GM18873 (cell line): ENCODE results near the gene CCDC117.
A peak's percentile ranks its signal among the peaks of the same experiment; 100 is the strongest.
"Not testable (repeated sequence)": the region's sequence is repeated elsewhere in the genome, so short reads cannot be mapped to it uniquely, and the experiment has no call there.

Source experiments
- ATAC-seq: cut with Tn5 transposase; IDR thresholded peaks from one replicate; pipeline ENCODE4 v1.9.1; 2021; ENCODE audit warnings: mild to moderate bottlenecking, moderate library complexity, moderate number of reproducible peaks; ENCODE audit not compliant: unreplicated experiment, low FRiP score

The CCDC117 gene, protein sequence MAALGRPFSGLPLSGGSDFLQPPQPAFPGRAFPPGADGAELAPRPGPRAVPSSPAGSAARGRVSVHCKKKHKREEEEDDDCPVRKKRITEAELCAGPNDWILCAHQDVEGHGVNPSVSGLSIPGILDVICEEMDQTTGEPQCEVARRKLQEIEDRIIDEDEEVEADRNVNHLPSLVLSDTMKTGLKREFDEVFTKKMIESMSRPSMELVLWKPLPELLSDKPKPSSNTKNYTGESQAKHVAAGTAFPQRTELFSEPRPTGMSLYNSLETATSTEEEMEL

DNA sequence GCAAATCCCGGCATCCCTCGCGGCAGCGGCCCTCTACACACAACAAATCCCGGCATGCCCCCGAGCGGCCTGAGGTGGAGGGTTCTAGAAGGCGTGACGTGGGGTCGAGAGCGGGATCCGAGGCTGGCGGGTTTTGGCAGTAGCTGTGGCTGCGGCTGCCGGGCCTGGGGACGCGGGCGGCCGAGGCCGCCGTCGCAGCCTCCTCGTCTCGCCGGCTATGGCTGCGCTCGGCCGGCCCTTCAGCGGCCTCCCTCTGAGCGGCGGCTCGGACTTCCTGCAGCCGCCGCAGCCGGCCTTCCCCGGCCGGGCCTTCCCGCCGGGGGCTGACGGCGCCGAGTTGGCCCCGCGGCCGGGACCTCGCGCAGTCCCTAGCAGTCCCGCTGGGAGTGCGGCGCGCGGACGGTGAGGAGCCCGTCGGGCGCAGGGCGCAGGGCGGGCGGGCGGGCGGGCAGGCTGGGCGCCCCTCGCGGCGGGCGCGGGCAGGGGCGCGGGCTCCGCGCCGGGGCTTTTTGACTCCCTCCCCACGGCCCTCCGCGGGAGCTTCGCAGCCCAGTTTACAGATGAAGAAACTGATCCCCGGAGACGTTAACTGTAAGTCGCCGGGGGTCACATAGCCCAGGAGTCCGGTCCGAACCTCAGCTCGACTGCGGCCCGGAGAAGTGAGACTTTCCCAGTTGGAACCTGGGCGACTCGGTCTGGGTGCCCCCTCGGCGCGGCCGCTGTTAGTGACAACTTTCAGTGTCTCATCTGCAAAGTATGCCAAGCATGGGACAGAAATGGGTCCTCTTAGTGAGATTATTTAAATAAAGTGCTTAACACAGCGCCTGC lies at the start of gene CCDC117:
Gene CCDC117, plus strand, starts transcription at position 63 of the 828 bp plus-strand sequence. Its CDS starts 155 bp downstream, at position 218.
- ATAC-seq, result peak; percentile 76

DNA sequence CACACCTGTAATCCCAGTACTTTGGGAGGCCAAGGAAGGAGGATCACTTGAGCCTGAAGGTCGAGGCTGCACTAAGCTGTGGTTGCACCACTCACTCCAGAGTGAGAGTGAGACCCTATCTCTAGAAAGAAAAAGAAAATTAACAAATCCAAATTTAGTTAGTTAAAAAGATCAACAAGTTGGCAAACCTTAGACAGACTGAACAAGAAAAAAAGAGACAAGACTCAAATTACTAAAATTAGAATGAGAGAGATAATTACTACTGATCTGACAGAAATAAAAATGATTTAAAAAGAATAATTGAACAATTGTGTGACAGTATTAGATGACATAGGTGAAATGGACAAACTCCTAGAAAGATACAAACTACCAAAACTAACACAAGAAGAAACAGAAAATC lies 44.5 kb upstream of the CCDC117 start:
- no peak for ATAC-seq

- ATAC-seq, result no peak
These were observed 43.7 kb upstream of the CCDC117 start for GRCh38 chr22:28728621-28729313.

DNA sequence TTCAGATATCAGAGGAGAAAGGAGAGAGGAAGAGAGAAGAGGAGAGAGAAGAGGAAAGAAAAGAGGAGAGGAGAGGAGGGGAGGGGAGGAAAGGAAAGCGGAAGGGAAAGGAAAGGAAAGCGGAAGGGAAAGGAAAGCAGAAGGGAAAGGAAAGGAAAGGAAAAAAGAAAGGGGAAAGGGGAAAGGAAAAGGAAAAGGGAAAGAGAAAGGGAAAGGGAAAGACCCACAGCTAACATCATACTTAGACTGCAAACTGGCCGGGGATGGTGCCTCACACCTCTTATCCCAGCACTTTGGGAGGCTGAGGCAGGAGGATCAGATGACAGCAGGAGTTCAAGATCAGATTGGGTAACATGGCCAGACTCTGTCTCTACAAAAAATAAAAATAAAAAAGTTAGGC lies 42.3 kb upstream of the CCDC117 start:
- no peak for ATAC-seq

- ATAC-seq, result no peak
These were observed 38.1 kb upstream of the CCDC117 start for GRCh38 chr22:28734393-28734792.

- no peak for ATAC-seq
These were observed 36.0 kb upstream of the CCDC117 start for GRCh38 chr22:28736301-28737155.

- no peak for ATAC-seq
These were observed 34.8 kb upstream of the CCDC117 start for GRCh38 chr22:28737701-28738100.

- not testable (repeated sequence) for ATAC-seq
These were observed 33.6 kb upstream of the CCDC117 start for GRCh38 chr22:28738876-28739275.

- ATAC-seq, result no peak
These were observed 31.2 kb upstream of the CCDC117 start for GRCh38 chr22:28741200-28741784.

DNA sequence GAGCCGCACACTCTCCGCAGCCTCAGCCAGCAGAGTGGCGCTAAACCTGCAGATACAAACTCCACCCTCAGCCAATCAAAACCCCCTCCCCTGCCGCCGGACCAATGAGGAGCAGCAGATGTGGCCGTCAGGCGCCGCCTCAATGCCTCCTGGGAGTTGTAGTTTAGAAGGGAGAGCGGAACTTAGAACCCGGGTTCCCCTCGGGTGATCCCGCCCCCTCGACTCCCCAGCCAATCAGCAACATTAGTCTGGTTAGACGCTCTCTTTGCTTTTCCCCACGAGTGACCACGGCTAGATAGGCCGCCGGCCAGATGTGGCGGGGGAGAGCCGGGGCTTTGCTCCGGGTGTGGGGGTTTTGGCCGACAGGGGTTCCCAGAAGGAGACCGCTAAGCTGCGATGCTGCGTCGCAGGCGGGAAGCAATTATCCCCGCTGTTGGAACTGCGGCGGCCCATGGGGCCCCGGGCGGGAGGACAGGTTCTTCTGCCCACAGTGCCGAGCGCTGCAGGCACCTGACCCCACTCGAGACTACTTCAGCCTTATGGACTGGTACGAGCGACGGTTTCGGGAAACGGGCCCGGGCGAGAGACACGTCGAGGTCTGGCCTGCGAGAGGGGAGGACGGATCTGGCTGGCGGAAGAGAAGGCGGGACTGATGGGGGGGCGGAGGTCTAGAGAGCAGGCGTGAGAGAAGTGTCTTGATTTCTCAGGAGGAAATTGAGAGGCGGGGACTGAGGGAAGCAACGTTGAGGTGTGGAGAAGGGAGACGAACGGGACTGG lies 30.5 kb upstream of the CCDC117 start, which contains the start of the genes CHEK2 and HSCB:
Gene CHEK2, minus strand, starts transcription at position 36 of the 777 bp plus-strand sequence. CDS start 7,099 bp downstream, outside the sequence.
Gene HSCB, plus strand, starts transcription at position 255 of the 777 bp plus-strand sequence. Its CDS starts 57 bp downstream, at position 312.
- peak; percentile 86 for ATAC-seq

GRCh38 chr22:28742562-28742962 lies 29.9 kb upstream of the CCDC117 start:
- peak; percentile 5 for ATAC-seq

- ATAC-seq, result no peak
These were observed 28.6 kb upstream of the CCDC117 start for GRCh38 chr22:28743852-28744251.

DNA sequence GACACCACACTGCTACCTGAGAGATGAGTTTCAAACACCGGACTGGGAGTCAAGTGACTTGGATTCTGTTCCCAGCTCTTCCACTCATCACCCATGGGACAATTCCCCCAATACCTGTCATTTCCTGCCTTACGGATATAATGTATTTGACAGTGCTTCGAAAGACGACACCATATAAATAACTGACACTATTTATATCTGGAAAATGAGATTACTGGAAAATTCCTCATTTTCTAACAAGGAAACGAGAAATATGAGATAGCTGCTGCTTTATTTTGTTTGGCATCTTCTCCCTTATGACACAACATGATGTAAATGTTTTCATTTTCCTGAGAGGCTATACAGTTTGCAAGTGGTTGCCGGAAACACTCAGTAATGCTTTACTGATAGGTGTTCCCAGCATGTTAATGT lies 22.0 kb upstream of the CCDC117 start:
- no peak for ATAC-seq

- not testable (repeated sequence) for ATAC-seq
These were observed 18.0 kb upstream of the CCDC117 start for GRCh38 chr22:28754512-28754911.

- ATAC-seq, result no peak
These were observed 12.5 kb upstream of the CCDC117 start for GRCh38 chr22:28759861-28760560.

DNA sequence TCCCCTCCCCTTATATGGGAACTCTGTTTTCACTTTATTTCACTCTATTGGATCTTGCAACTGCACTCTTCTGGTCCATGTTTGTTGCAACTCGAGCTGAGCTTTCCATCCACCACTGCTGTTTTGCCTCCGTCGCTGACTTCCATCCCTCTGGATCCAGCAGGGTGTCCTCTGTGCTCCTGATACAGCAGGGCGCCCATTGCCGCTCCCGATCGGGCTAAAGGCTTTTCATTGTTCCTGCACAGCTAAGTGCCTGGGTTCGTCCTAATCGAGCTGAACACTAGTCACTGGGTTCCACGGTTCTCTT lies 11.1 kb upstream of the CCDC117 start:
- ATAC-seq, result no peak

- ATAC-seq, result not testable (repeated sequence)
These were observed 10.5 kb upstream of the CCDC117 start for GRCh38 chr22:28762000-28762399.

- ATAC-seq, result no peak
These were observed 5.9 kb upstream of the CCDC117 start for GRCh38 chr22:28766628-28767027.
